GM18498 (cell line): Measurements from ENCODE around the gene C1orf174.
A peak's percentile ranks its signal among the peaks of the same experiment; 100 is the strongest.

ENCODE experiments used
- ATAC-seq: cut with Tn5 transposase; IDR thresholded peaks from one replicate; pipeline ENCODE4 v1.9.1; 2021; ENCODE audit warnings: mild to moderate bottlenecking, moderate library complexity; ENCODE audit not compliant: unreplicated experiment

Gene C1orf174

GRCh38 chr1:3910857-3911845, 11.1 kb upstream of the C1orf174 start:
- peak; percentile 69 for ATAC-seq

DNA sequence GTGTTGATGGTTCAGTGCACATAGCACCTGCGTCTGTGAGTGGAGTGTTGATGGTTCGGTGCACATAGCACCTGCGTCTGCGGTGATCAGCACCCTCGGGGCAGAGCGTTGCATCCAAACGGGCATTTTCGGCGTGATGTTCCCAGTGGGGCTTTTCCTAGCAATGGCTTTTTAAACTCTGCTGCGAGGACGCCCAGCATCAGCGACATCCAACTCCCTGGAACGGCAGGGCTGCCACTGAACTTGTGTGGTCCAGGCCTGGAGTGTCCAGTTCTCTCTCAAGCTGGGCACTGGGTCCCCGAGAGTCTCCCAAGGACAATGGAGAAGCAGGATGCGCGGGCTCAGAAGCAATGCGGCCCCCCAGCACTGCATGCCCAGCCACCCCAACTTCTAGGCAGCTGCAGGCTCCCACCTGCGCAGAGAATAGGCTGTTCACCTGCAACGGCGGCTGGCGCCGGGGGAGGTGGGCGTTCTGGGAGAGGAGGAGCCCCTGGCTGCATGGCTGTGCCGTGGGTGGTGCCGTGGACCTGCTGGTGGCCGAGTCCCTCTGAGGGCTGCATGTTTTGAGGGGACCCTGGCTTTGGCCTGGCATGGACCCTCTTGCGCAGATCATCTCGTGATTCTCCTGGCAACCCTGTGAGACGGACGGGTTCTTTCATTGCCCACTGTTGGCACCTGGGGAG, 10.1 kb upstream of the C1orf174 start:
- ATAC-seq, result no peak

GRCh38 chr1:3909615-3910014, 9.5 kb upstream of the C1orf174 start:
- no peak for ATAC-seq

GRCh38 chr1:3908886-3909517, 8.9 kb upstream of the C1orf174 start:
- ATAC-seq, result no peak

DNA sequence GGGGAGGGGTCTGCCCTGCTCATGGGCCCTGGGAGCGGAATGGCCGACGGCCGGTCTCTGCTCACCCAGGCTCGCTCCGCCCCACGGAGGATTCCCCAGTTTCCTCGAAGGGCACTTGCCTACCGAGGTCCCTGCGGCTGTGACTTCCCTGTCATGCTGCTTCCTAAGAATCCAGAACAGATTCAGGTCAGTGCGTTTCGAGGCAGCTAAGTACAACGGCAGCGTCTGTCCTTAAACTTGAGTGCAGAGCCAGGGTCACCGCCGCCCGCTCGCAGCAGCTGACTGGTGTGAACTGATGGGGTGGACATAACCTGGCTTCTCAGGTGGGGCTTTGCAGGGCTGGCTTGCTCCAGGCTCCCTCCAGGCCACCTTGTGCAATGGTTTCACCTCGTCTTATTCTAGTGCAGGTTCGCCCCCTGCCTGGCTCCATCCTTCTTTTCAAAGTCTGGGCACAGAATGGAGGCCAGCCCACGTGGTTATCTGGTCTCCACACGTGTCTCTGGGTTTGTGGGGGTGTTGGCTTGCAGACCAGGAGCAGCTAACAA, 7.6 kb upstream of the C1orf174 start:
- ATAC-seq, result no peak

GRCh38 chr1:3907031-3907534, 7.0 kb upstream of the C1orf174 start:
- ATAC-seq, result no peak

- ATAC-seq, result no peak
Observed at GRCh38 chr1:3906672-3907020, 6.6 kb upstream of the C1orf174 start.

DNA sequence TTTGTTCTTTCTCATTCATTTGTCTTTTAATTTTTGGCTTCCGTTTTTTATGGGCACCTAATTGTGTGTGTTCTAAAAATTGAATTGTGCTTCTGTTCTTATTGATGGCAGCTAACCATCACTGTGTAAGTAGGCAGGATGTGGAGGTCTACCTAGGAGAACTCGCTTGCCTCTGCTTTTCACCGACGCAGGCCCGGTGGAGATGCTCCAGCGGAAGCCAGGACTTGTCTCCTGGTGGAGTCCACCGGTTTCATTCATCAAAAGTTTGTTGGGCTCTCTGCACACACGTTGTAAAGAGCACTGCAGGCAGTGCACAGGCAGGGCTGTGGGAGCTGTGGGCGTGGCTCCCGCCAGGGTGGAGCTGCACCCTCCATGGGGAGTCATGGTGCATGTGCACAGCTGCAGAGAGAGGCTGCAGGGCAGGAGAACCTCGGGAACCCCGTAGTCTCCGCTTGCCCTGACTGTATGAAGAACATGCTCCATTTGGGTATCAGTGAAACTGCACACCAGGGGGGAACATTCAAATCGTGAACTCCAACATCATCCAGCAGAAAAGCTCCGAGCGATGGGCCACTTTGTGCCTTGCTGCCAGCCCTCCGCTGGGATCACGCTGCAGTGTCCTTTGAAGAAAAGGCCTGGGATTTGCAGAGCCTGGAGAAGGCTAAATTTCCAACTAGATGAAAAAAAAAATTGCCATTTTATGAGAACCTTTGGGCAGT, 6.0 kb upstream of the C1orf174 start:
- no peak for ATAC-seq

- no peak for ATAC-seq
Observed at GRCh38 chr1:3905266-3905952, 5.3 kb upstream of the C1orf174 start.

DNA sequence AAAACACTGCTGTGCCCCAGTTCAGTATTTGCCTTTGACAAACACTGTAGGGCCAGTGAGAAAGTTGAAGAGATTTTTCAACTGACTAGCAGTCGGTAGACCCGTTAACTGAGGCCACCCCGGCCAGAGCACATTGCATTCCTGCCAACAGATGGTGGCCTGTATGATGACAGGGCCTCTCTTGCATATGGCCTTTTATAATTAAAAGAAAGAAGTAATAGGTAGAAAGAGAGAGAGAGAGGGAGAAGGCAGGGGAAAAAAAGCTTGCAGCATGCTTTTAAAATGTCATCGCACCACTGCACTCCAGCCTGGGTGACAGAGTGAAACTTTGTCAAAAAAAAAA, 4.7 kb upstream of the C1orf174 start:
- no peak for ATAC-seq

GRCh38 chr1:3904006-3904842, 4.2 kb upstream of the C1orf174 start:
- no peak for ATAC-seq

- no peak for ATAC-seq
Observed at GRCh38 chr1:3903141-3904005, 3.3 kb upstream of the C1orf174 start.

GRCh38 chr1:3902571-3903091, 2.6 kb upstream of the C1orf174 start:
- no peak for ATAC-seq

DNA sequence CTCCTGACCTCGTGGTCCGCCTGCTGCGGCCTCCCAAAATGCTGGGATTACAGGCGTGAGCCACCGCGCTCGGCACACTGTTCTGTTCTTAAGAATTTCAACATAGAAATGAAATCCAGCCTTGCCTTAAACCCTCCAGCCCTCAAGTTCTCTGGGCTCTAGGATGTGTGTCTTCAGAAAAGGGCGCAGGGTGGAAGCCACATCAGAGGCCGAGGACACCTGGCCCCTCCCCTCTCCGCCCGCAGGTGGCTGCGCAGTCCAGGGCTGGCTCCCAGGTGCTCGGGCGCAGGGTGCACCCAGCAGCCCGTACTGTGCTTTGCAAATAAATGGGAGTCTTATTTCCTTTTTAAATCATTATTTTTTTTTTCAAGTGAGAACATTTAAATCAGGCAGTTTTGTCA, 2.0 kb upstream of the C1orf174 start:
- no peak for ATAC-seq

DNA sequence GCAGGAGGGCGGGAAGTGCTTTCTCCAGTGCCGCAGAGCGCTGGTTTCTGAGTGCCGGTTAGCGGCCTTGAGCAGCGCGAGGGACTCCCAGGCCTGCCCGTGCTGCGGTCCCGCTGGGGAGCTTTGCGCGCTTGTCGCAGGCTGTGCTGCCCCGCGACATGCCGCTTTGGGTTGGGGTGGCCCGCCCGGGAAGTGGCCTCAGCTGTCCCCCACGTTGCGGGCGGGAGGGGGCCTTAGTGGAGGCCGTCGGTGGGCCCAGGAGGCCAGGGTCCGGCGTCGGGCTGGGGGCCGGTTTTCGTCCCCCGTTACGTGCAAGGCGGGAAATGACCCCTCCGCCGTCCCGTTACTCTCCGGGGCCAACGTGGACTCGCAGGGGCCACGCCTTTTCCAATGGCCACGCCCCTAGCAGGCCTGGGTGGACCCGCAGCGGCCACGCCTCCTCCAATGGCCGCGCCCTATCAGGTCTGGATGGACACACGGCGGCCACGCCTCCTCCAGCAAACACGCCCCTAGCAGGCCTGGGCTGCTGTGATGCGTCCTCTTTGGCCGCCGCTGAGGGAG, 977 bp upstream of the C1orf174 start:
- ATAC-seq, result peak; percentile 63

DNA sequence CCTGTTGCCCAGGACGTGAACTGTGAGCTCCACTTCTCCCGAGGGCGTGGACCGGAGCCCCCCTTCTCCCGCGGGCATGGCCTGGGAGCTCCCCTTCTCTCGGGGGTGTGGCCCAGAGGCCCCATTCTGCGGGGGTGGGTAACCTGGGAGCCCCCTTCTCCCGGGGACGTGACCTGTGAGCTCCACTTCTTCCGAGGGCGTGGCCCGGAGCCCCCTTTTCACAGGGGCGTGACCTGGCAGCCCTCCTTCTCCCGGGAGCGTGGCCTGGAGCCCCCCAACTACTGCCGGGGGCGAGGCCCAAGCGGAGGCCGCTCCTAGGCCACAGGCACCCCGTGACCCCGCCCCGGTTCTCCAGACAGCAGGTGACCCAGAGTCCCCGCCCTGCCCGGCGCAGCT, 320 bp downstream of the C1orf174 start:
- peak; percentile 4 for ATAC-seq

GRCh38 chr1:3898994-3899753, 898 bp downstream of the C1orf174 start:
- no peak for ATAC-seq
